Ovary (tissue), 3 donors: ENCODE data around the gene ANKRD27.

Experiments used
- CTCF ChIP-seq, 3 donors: fragments of 450-650 bp in 2 of 3; fragments of 200-600 bp in 1 of 3; IDR thresholded peaks; one replicate each; pipeline versions ENCODE4 v1.5.1 to v1.8.0; 2016 to 2022; ENCODE audit warnings: antibody characterized with exemption in 3 of 3, mild to moderate bottlenecking in 1 of 3
- POLR2A ChIP-seq: fragments of 450-650 bp; IDR thresholded peaks from one replicate; pipeline ENCODE4 v1.6.1; 2017; ENCODE audit warnings: antibody characterized with exemption, mild to moderate bottlenecking, moderate library complexity
- donor health status: DM: no; HTN: no; CAD: no.

- TF ChIP-seq CTCF (IDR thresholded peaks at IDR 0.05) (no peak), POLR2A (no peak)
These were observed 79.5 kb downstream of the ANKRD27 start for GRCh38 chr19:32595491-32595890.
